ENCODE data around the gene TFAP2C. TPM values are rescaled to one million over a fixed set of nuclear protein-coding genes. Genes with fewer than 3 reads are reported as not detected.
"Not testable (repeated sequence)": the region's sequence is repeated elsewhere in the genome, so short reads cannot be mapped to it uniquely, and the experiment has no call there.

TFAP2C gene
- polyA plus RNA-seq, 1 donor = not detected

DNA sequence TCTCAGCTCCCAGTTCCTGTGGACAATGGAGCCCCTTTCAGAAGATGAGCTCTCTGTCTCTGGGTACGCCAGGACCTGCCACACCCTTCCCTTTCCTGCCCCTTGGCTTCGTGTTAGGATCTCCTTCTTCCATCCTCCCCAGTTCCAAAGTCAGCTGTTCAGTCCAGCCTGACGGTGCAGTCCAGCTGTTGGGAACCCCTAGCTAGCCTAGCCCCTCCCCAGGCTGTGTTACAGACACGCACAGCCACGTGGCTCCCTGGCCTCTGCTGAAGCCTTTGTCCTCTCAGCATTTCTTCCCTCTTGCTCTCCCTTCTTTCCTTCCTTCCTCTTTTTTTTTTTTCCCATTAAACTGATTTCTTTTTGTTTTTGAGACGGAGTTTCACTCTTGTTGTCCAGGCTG, 12.4 kb upstream of the TFAP2C start:
- no peak for DNase-seq (ENCODE audit: low read depth)

GRCh38 chr20:56617489-56617888, 11.6 kb upstream of the TFAP2C start:
- no peak for DNase-seq (ENCODE audit: low read depth)

- DNase-seq (ENCODE audit: low read depth) = no peak
Measured at GRCh38 chr20:56621730-56622129, 7.4 kb upstream of the TFAP2C start.

GRCh38 chr20:56623930-56624329, 5.2 kb upstream of the TFAP2C start:
- not testable (repeated sequence) for DNase-seq (ENCODE audit: low read depth)

- DNase-seq (ENCODE audit: low read depth) = no peak
Measured at GRCh38 chr20:56624786-56625681, 4.1 kb upstream of the TFAP2C start.

- DNase-seq (ENCODE audit: low read depth) = no peak
Measured at GRCh38 chr20:56625837-56626236, 3.3 kb upstream of the TFAP2C start.

GRCh38 chr20:56626367-56627121, 2.6 kb upstream of the TFAP2C start:
- no peak for DNase-seq (ENCODE audit: low read depth)

DNA sequence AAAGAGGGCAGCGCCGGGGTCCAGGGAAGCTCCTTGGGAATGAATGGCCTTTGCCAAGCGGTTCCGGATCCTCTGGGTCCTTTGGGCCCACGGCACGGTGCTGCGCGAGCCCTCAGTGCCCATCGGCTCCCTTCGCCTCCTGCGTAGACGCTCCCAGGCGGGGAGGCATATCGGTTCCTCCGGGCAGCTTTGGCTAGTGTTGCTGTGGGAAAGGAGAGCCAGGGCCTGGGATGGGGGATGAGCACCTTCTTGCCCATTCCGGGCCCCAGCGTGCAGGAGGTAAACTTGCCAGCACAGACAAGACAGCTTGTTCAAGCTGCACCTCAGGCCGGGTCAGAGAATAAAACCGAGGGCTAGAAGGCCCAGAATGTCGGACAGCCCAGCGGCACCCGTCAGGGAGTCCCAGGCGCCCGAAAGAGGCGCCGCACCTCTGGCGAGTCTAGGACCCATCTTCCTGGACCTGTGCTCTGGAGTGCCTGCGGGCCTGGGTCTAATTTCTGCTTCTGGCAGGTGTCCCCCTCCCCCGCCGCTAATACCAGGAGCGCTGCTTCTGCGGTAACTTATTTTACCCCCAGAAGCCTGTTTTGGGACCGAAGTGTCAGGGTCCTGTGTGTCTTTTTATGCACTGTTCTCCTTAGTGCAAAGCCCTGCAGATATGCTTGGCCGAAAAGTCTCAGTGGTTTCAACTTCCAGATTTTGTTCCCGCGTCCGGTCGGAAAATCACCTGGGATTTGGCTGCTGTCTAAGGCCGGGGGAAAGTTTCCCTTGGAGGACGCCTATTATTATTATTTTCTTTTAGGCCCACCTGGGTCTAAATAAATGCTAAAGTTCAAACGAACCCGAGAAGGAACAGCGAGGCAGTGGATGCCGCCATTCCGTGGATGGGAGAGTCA, 1.7 kb upstream of the TFAP2C start:
- no peak for DNase-seq (ENCODE audit: low read depth)

GRCh38 chr20:56628015-56628872, 862 bp upstream of the TFAP2C start:
- DNase-seq (ENCODE audit: low read depth) = no peak

DNA sequence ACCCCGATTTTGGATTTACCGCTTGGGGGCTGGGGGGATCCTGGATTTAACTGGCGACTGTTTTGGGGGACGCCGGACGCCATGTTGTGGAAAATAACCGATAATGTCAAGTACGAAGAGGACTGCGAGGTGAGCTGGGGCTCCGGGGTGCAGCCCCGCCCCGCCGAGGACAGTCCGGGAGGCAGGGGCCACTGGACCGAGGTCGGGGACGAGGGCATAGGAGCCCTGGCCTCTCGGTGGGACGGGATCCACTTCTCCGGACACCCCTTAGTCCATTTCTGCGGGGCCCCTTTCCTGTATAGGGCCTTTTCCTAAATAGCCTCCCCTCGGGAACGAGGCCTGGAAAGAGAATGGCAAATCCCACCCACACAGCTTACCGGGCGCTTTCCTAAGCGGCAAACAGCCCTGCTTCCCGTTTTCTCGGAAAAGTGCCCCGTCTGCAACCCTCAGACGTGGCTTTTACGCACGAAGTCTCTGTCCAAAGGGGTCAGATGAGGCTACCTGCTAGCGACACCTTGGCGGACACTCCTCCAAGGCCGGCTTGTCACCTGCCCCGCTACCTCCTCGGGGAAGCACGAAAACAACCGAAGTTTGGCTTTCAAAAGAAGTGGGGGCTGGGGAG, 469 bp downstream of the TFAP2C start:
- DNase-seq (ENCODE audit: low read depth) = no peak

DNA sequence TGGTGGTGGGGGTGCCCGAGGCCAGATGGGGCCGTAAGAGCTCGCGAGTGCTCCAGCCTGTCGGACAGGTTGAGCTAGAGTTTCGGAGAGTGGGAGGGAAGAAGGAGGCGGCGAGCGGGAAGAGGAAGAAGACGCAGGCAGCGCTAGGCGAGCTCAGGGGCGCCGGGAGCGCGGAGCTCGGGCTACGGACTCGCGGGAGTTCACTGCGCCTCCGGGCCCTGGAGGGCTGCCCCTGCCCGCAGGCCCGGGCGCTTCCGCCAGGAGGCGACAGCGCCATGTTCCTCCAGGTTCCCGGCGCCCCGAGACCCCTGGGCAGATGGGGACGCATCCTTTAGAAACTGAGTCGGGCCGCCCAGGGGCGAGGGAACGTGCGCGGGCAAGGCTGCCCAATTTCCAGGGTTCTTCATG, 984 bp downstream of the TFAP2C start:
- no peak for DNase-seq (ENCODE audit: low read depth)

DNA sequence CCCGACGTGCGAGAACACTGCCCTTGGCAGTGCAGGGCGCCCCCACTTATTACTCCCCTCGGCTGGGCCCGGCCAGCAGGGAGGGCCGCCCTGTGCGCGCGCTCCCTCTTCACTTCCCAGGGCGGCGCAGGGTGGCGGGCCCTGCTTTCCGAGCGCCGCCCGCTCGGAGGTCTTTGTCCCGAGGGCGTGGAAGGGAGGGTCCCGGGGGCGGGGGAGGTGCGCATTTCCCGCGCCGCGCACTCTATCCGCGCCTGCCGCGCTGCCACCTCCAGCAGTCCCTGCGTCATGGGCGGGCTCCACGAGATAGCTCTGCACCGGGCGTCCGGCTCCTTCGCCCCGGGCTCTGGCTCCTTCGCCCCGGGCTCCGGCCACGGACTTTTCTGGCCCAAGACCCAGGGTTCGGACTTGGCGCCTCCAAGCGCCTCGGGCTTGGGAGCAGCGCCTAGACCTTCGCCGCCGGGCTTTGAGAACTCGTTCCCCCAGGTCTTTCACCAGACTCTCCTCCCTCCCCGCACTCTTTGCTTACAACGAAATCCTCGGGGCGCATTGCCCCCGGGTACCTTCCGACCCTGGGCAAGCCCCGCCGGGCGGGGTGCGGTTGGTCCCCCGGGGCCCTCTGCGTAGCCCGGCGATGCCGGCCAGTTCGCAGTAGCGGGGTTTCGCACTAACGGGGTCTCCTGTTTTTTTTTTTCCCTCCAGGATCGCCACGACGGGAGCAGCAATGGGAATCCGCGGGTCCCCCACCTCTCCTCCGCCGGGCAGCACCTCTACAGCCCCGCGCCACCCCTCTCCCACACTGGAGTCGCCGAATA, 1.6 kb downstream of the TFAP2C start:
- DNase-seq (ENCODE audit: low read depth) = no peak

- DNase-seq (ENCODE audit: low read depth) = no peak
Measured at GRCh38 chr20:56631318-56631989, 2.3 kb downstream of the TFAP2C start.

GRCh38 chr20:56631990-56632327, 2.9 kb downstream of the TFAP2C start:
- DNase-seq (ENCODE audit: low read depth) = no peak

DNA sequence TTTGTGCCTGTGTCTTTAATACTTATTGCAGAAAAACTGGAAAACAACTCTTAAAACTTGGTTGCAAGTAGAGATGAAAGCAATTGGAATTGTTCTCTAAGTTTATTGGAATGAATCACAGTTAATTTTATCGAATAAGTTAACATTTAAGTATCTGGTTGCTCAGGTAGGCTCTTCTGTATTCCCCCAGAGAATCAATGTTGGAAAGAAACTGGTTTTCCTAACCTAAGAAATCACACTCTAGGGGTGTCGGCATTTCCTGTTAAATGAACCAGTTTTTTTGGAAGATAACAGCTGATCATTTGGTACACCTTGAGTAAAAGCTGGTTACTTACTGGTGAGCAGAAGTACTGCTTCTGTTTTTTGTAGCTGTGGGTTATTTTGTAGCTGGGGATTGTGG, 5.2 kb downstream of the TFAP2C start:
- DNase-seq (ENCODE audit: low read depth) = no peak

DNA sequence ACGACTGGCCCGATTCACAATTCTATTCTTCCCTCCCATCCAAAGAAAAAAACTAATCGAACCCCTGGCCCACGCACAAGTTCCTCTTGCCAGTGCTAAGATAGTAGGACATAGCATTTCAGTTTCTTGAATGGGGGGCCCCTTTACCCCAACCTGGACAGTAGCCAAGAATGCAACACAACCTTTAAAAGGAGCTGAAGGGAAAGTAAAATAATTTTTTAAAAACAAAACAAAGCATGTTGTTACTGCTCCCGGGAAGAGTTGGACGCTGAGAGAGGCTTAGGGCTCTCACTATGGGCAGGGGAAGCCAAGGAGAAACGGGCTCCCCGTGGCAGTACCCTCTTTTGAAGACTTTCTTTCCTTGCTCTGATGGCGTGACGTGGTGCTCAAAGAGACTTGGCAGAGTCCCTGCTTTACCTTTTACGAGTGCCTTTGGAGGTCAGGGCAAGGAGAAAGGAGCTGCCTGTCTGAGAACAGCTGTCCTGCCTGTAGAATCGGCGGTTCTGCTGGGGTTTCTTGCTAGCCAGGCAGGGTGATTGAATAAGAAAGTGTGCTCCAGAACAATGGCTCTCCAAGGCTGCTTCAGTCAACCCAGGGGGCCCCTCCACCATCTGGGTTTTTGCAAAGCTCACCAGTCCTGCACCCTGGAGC, 5.8 kb downstream of the TFAP2C start:
- no peak for DNase-seq (ENCODE audit: low read depth)

DNA sequence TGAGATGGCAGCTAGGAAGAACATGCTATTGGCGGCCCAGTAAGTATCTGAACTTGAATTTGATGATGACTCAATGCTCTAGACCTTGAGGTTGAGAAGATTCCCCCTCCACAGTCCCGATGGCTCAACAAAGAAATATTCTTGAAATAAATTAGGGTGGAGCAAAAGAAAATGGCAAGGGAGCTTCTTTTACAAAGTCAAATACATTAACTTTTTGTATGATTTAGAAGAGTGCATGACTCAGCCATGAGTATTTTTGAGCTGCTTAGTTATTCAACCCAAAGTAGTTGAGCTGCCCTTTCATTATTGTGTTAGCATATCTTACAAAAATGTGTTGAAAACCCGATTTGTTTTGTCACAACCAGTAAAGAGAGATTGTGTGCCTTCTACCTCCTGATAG, 7.6 kb downstream of the TFAP2C start:
- no peak for DNase-seq (ENCODE audit: low read depth)

DNA sequence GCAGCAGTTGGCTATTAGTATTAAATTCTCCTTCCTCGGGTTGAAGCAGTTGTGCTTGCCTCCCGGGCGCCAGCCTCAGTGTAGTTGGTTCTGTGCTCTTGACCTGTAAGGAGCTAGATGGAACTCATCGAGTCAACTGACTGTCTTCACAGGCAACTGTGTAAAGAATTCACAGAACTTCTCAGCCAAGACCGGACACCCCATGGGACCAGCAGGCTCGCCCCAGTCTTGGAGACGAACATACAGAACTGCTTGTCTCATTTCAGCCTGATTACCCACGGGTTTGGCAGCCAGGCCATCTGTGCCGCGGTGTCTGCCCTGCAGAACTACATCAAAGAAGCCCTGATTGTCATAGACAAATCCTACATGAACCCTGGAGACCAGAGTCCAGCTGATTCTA, 8.5 kb downstream of the TFAP2C start:
- DNase-seq (ENCODE audit: low read depth) = no peak

DNA sequence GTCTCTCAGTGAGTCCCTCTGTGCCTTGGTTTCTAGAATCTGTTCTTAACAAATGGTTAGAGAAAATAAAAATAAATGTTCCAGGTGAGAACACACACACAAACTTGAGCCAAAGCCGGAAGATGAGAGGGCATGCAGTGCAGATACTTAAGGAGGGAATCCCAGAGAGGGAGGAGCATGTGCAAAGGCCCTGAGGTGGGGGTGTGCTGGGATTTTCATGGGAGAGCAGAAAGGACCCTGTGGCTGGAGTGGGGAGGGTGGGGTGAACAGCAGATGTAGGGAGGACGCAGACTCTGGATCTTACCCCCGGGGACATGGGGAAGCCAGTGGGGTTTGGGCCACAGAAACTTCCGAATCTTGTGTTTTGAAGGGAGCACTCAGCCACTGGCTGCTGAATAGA, 17.5 kb downstream of the TFAP2C start:
- no peak for DNase-seq (ENCODE audit: low read depth)
